Measurements from ENCODE around the gene SUCLG2. TPM values are rescaled to one million over a fixed set of nuclear protein-coding genes. Genes with fewer than 3 reads are reported as not detected.

Gene SUCLG2
- total RNA-seq, 2 experiments from 2014 or later, result 60.0 to 63.1 TPM

DNA sequence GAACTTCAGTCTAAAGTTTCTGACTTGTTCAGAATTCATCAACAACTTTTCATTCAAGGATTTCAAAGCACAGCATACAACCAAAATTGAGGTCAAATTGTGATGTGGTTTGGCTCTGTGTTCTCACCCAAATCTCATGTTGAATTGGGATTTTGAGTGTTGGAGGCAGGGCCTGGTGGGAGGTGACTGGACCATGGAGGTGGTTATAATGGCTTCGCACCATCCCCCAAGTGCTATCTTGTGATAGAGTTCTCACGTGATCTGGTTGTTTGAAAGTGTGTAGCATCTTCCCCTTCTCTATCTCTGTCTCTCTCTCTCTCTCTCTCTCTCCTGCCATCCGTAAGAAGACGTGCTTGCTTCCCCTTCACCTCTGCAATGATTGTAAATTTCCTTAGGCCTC is 19.6 kb upstream of the SUCLG2 start:
- DNase-seq, result no peak
- H3K4me3 Mint-ChIP-seq, result no peak overlapping the region
- peaks cover 6% of the 10 kb centered on the region for H3K9me3 Mint-ChIP-seq
- POLR2A ChIA-PET, result no interaction called here
- no peaks in the 10 kb centered on the region for H3K27me3 Mint-ChIP-seq
- H3K27ac Mint-ChIP-seq, result no peak overlapping the region
- CTCF ChIA-PET, result no interaction called here
- peaks cover 14% of the 10 kb centered on the region for H3K4me1 Mint-ChIP-seq
- peaks cover 19% of the 10 kb centered on the region for H3K36me3 Mint-ChIP-seq (ENCODE audit: low read depth)

DNA sequence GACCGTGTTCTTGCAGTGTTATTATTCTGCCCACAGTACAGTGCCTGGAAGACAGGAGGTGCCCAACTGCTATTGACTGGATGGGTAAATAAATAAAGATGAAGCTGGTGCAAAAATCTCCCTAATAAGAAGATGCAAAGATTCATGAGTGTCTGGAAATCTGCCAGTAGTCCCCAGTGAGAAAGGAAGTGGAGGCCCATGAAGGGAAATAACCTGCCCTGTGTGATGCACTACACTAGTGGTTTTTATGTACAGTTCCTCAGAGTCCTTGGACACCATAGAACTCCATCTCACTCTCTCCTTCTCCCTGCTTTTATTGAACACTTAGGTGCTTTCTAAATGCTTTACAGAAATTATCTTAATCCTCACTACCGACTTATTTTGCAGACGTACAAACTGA is 8.3 kb upstream of the SUCLG2 start:
- peaks cover 33% of the 10 kb centered on the region for H3K4me1 Mint-ChIP-seq
- peaks cover 21% of the 10 kb centered on the region for H3K36me3 Mint-ChIP-seq (ENCODE audit: low read depth)
- CTCF ChIA-PET, result no interaction called here
- H3K27ac Mint-ChIP-seq, result no peak overlapping the region
- POLR2A ChIA-PET, result no interaction called here
- no peak for DNase-seq
- no peak overlapping the region for H3K4me3 Mint-ChIP-seq
- H3K27me3 Mint-ChIP-seq, result peaks cover 4% of the 10 kb centered on the region
- peaks cover 16% of the 10 kb centered on the region for H3K9me3 Mint-ChIP-seq

DNA sequence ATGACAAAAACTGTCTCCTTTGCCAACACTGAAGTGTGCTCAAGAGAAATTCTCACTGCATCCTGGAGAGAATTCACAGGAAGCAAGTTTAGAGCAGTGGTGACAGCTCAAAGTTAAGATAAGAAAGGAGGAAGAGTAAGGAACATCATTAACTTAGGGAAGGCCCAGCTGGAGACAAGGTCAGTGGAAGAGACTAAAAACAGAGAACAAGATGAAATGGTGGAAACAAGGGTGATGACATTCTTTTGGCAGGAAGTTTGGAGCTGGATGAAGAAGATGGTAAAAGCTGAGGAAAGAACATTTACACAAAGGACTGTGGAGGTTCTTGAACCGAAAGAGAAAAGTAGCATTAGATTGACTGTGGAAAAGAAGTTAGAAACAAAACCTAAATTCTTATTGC is 6.7 kb upstream of the SUCLG2 start:
- ChIA-PET POLR2A (no interaction called here), CTCF (no interaction called here)

DNA sequence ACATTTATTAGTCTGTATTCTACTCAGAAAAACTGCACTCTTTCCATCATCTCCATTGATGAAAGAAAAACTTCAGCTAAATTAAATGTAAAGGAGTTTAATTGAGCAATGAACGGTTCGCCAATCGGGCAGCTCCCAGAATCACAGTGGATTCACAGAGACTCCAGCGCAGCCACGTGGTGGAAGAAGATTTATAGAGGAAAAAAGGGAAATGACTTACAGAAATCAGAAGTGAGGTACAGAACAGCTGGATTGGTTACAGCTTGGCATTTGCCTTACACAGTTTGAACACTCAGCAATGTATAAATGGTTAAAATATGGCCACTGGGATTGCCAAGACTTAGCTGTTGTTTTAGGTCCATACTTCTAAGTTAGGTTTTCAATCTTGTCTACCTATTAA is 2.8 kb upstream of the SUCLG2 start:
- ChIA-PET POLR2A (no interaction called here), CTCF (interaction anchor here (0.6 to 1.1 kb wide), 2 partner anchors 9 to 15 kb away, joined by 3 to 5 read pairs; no protein-coding TSS in a partner anchor)
- no peak for DNase-seq
- Mint-ChIP-seq H3K4me1 (peaks cover 50% of the 10 kb centered on the region), H3K9me3 (peaks cover 23% of the 10 kb centered on the region), H3K36me3 (ENCODE audit: low read depth) (peaks cover 33% of the 10 kb centered on the region), H3K4me3 (no peak overlapping the region), H3K27ac (peak overlapping the region; percentile 42), H3K27me3 (peaks cover 4% of the 10 kb centered on the region)

More for the DNA sequence above, 6.7 kb upstream of the SUCLG2 start:
- Mint-ChIP-seq H3K36me3 (ENCODE audit: low read depth) (peaks cover 23% of the 10 kb centered on the region), H3K4me3 (no peak overlapping the region), H3K4me1 (peaks cover 42% of the 10 kb centered on the region), H3K27ac (no peak overlapping the region), H3K27me3 (peaks cover 4% of the 10 kb centered on the region), H3K9me3 (peaks cover 19% of the 10 kb centered on the region)
- no peak for DNase-seq

DNA sequence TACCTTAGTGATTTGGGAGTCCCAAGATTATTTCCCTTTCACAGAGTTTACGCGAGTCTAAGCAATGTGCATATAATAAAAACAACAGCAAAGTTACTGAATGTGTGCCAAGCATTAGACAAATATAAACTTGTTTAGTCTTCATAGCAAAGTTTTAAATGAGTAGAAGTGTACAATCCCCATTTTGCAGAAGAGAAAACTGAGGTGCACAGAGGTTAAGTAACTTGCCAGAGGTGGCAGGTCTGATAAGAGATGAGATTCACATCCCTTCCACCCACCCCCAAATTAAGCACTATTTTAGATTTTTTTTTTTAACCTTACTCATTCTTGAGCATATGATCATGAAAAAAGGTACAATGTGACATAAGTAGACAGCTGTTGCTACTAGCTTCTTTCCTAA is 2.2 kb upstream of the SUCLG2 start:
- H3K36me3 Mint-ChIP-seq (ENCODE audit: low read depth), result peaks cover 38% of the 10 kb centered on the region
- H3K27ac Mint-ChIP-seq, result peak overlapping the region; percentile 93
- peaks cover 54% of the 10 kb centered on the region for H3K4me1 Mint-ChIP-seq

DNA sequence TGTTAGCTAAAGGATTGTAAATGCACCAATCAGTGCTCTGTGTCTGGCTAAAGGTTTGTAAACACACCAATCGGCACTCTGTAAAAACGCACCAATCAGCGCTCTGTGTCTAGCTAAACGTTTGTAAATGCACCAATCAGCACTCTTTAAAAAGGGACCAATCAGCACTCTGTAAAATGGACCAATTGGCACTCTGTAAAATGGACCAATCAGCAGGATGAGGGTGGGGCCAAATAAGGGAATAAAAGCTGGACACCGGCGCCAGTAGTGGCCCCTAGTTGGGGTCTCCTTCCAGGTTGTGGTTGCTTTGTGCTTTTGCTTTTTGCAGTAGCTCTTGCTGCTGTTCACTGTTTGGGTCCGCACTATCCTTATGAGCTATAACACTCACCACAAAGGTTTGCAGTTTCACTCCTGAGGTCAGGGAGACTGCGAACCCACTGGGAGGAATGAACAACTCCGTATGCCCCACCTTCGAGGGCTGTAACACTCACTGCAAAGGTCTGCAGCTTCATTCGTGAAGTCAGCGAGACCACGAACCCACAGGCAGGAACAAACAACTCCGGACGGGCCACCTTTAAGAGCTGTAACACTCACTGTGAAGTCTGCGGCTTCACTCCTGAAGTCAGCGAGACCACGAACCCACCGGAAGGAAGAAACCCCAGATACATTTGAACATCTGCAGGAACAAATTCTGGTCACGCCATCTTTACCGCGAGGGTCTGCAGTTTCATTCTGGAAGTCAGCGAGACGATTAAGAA is 1.1 kb upstream of the SUCLG2 start:
- DNase-seq, result peak; percentile 87
- H3K36me3 Mint-ChIP-seq (ENCODE audit: low read depth), result peaks cover 41% of the 10 kb centered on the region
- H3K27ac Mint-ChIP-seq, result peak overlapping the region; percentile 93
- peaks cover 23% of the 10 kb centered on the region for H3K9me3 Mint-ChIP-seq
- ChIA-PET POLR2A (interaction anchor here (0.6 kb wide), 1 partner anchor 23 kb away, joined by 4 read pairs; no protein-coding TSS in a partner anchor), CTCF (interaction anchor here (0.6 to 1.8 kb wide), 7 partner anchors 8 to 682 kb away, joined by 3 to 5 read pairs (median 4); partner anchors contain the start of gene KBTBD8)
- peaks cover 4% of the 10 kb centered on the region for H3K27me3 Mint-ChIP-seq
- peak overlapping the region; percentile 74 for H3K4me3 Mint-ChIP-seq
- H3K4me1 Mint-ChIP-seq, result peaks cover 59% of the 10 kb centered on the region

More for the DNA sequence above, 2.2 kb upstream of the SUCLG2 start:
- Mint-ChIP-seq H3K4me3 (no peak overlapping the region), H3K27me3 (peaks cover 4% of the 10 kb centered on the region), H3K9me3 (peaks cover 23% of the 10 kb centered on the region)
- DNase-seq, result no peak
- POLR2A ChIA-PET, result no interaction called here
- CTCF ChIA-PET, result interaction anchor here (1.1 to 1.5 kb wide), 3 partner anchors 9 to 658 kb away, joined by 3 to 4 read pairs (median 3); partner anchors contain the start of gene KBTBD8

DNA sequence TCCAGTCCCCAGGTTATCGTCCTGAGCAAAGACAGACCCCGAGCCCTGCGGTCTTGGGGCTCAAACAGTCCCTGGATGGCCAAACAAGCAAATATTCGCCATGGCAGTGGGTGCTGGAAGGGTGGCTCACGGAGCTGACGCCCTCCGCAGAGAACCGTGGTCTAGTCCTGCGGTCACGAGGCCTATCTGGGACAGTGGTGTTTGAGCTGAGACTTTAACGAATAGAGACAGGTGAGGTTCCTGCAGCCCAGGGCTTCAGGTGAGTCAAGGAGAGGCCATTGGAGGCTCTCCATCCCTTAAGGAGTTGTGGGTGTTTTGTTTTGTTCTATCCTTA is 399 bp upstream of the SUCLG2 start:
- CTCF ChIA-PET, result interaction anchor here (0.8 to 1.8 kb wide), 4 partner anchors 7 to 25 kb away, joined by 4 to 5 read pairs (median 4); no protein-coding TSS in a partner anchor

DNA sequence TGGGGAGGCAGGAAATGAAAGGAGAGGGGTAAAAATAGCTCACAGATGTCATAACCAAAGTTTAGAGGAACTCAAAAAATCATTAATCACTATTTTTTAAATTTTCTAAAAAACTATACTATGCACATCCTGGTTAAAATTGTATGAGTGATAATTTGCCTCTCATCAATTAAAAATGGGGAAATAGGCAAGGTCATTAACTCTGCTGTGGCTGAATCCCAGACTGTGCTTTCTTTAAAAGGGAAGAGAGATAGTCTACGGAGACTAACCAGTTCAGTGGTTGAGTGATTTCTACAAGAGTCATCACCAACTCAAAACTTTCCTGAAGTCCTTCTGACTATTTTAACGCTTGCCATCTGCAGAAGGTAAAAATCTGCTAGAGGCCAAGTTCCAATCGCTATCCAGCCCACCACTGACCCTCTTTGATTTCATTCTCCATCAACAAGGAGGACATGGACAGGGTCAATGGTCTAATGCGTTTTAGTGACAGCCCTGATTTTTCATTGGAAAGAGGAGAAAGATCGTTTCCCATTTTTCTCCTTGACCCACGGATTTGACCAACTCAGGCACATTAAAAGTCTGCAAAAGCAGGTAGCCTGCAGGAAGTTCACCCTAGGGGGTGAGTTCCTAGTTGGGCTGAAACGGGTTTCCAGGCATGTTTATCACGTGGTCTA is 850 bp downstream of the SUCLG2 start:
- POLR2A ChIA-PET, result no interaction called here

More for the DNA sequence above, 399 bp upstream of the SUCLG2 start:
- peaks cover 4% of the 10 kb centered on the region for H3K27me3 Mint-ChIP-seq
- H3K27ac Mint-ChIP-seq, result peak overlapping the region; percentile 93
- H3K36me3 Mint-ChIP-seq (ENCODE audit: low read depth), result peaks cover 46% of the 10 kb centered on the region
- H3K4me1 Mint-ChIP-seq, result peaks cover 63% of the 10 kb centered on the region
- DNase-seq, result no peak
- H3K9me3 Mint-ChIP-seq, result peaks cover 23% of the 10 kb centered on the region
- peak overlapping the region; percentile 74 for H3K4me3 Mint-ChIP-seq
- POLR2A ChIA-PET, result interaction anchor here (0.6 kb wide), 1 partner anchor 23 kb away, joined by 4 read pairs; no protein-coding TSS in a partner anchor

DNA sequence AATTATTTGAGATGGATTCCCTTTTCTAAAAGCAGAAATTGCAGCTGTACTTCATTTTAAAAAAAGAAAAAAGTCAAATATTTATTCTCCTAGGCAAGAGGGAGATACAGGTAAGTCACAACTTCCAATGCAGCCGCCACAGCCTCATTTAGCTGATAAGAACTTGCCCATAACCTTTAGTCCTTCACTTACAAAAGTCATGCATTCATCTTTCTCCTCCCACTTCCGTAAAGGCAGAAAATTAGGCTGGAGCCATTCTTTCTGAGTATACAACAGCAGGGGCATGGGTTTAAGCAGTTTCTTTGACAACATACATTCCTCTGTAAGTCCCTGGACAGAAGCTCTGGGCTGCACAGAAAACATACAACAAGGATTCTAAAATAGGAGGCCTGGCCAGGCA is 4.3 kb downstream of the SUCLG2 start:
- ChIA-PET CTCF (interaction anchor here (0.5 to 1.5 kb wide), 2 partner anchors 11 to 95 kb away, joined by 4 to 5 read pairs; no protein-coding TSS in a partner anchor), POLR2A (no interaction called here)
- no peaks in the 10 kb centered on the region for H3K27me3 Mint-ChIP-seq
- H3K9me3 Mint-ChIP-seq, result peaks cover 3% of the 10 kb centered on the region
- no peak overlapping the region for H3K4me3 Mint-ChIP-seq
- H3K36me3 Mint-ChIP-seq (ENCODE audit: low read depth), result peaks cover 60% of the 10 kb centered on the region
- no peak overlapping the region for H3K27ac Mint-ChIP-seq
- no peak for DNase-seq
- H3K4me1 Mint-ChIP-seq, result peaks cover 59% of the 10 kb centered on the region

More for the DNA sequence above, 850 bp downstream of the SUCLG2 start:
- peaks cover 52% of the 10 kb centered on the region for H3K36me3 Mint-ChIP-seq (ENCODE audit: low read depth)
- no peak for DNase-seq
- H3K27ac Mint-ChIP-seq, result peak overlapping the region; percentile 87
- peaks cover 4% of the 10 kb centered on the region for H3K27me3 Mint-ChIP-seq
- peaks cover 19% of the 10 kb centered on the region for H3K9me3 Mint-ChIP-seq
- CTCF ChIA-PET, result no interaction called here
- peak overlapping the region; percentile 80 for H3K4me3 Mint-ChIP-seq
- H3K4me1 Mint-ChIP-seq, result peaks cover 72% of the 10 kb centered on the region

DNA sequence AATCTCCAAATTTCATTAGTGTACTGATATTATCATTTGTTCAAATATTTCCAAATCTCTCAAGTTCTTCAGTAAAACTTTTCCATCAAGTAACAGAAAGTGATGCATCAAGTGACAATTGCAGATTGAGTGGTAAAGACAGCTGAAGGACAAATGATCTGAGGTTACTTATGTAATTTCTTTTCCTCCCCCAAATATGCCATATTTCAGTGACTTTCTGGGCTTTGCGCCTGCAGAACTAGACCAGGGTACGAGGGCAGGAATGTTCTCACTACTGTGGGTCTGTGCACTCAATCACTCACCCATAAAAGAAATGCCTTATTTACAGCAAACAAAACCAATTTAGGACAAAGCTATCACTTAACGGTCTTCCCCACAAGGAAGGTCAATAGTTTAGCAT is 4.7 kb downstream of the SUCLG2 start:
- Mint-ChIP-seq H3K27ac (no peak overlapping the region), H3K4me3 (no peak overlapping the region), H3K4me1 (peaks cover 58% of the 10 kb centered on the region), H3K9me3 (peaks cover 5% of the 10 kb centered on the region), H3K36me3 (ENCODE audit: low read depth) (peaks cover 63% of the 10 kb centered on the region), H3K27me3 (no peaks in the 10 kb centered on the region)
- ChIA-PET POLR2A (no interaction called here), CTCF (interaction anchor here (1.5 kb wide), 1 partner anchor 10 kb away, joined by 5 read pairs; no protein-coding TSS in a partner anchor)
- DNase-seq, result no peak

DNA sequence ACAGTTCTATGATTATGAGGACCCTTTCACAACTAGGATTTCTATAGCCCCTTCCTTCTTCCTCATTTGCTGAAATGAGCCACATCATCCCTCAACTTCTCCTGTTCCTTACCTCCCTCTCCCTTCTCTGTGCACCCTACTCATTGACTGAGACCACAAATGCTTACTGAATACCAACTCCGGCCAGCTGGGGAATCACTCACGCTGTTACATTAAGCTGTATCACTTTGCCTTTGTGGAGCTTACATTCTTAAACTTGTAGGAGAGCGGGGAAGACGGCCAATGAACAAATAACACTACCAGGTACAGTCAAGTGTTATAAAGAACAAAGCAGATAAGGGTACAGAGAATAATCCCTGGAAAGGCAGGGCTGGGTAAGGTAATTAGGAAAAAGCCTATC is 5.7 kb downstream of the SUCLG2 start:
- Mint-ChIP-seq H3K4me3 (no peak overlapping the region), H3K9me3 (peaks cover 7% of the 10 kb centered on the region), H3K36me3 (ENCODE audit: low read depth) (peaks cover 71% of the 10 kb centered on the region), H3K27ac (no peak overlapping the region), H3K27me3 (no peaks in the 10 kb centered on the region), H3K4me1 (peaks cover 59% of the 10 kb centered on the region)
- ChIA-PET POLR2A (no interaction called here), CTCF (no interaction called here)
- DNase-seq, result no peak

DNA sequence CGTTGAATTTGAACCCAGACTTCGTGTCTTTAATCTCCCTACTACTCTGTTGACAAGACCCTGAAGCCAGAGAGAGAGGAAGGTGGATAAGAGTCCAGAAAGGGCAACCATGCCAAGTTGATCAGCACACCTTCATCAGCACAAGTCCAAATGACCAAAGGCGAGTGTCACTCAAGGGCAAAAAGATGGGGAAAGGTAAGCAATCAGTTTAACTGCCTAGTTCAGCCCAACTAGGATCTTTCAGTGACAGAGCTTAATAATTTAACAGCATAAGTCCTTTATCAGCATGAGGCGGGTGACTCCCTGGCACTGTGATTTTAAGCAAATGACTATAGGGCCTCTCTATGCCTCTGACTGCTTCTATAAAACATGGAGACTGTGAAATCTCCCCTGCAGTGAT is 6.2 kb downstream of the SUCLG2 start:
- Mint-ChIP-seq H3K27ac (no peak overlapping the region), H3K36me3 (ENCODE audit: low read depth) (peaks cover 75% of the 10 kb centered on the region), H3K4me1 (peaks cover 55% of the 10 kb centered on the region), H3K9me3 (peaks cover 7% of the 10 kb centered on the region), H3K27me3 (no peaks in the 10 kb centered on the region), H3K4me3 (no peak overlapping the region)
- no peak for DNase-seq
- POLR2A ChIA-PET, result no interaction called here
- CTCF ChIA-PET, result interaction anchor here (0.5 to 1.3 kb wide), 2 partner anchors 7 to 1103 kb away, joined by 4 to 5 read pairs; no protein-coding TSS in a partner anchor

DNA sequence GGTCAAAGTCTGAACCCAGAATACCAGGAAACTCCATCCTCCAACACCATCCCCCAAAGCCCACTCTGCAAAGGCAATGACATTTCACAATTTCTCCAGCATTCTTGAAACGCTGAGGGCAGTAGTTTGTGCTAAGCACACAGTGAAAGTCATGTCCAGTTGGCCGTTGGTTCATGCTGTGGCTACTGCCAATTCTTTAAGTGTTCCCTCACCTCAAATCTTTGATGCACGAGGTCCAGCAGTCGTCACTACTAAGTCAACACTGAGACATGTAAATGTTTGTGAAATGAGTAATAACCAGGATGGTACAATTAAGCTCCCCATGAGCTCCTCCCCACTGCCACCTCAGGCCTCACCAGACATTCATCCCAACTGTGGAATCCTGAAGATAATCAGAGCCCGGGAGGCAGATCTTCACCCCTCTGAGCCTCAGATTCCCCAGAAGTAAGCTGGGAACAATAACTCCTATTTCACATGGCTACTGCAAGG is 7.0 kb downstream of the SUCLG2 start:
- no peak overlapping the region for H3K4me3 Mint-ChIP-seq
- no peak for DNase-seq
- peaks cover 75% of the 10 kb centered on the region for H3K36me3 Mint-ChIP-seq (ENCODE audit: low read depth)
- no peak overlapping the region for H3K27ac Mint-ChIP-seq
- no peaks in the 10 kb centered on the region for H3K27me3 Mint-ChIP-seq
- POLR2A ChIA-PET, result no interaction called here
- peaks cover 50% of the 10 kb centered on the region for H3K4me1 Mint-ChIP-seq
- CTCF ChIA-PET, result interaction anchor here (1.3 kb wide), 1 partner anchor 8 kb away, joined by 4 read pairs; no protein-coding TSS in a partner anchor
- H3K9me3 Mint-ChIP-seq, result peaks cover 7% of the 10 kb centered on the region
